ENCODE measurements around the gene ZCCHC24.
"Not testable (repeated sequence)": the region's sequence is repeated elsewhere in the genome, so short reads cannot be mapped to it uniquely, and the experiment has no call there.

ZCCHC24 gene

GRCh38 chr10:79452174-79452611 lies 6.8 kb upstream of the ZCCHC24 start:
- DNase-seq (ENCODE audit: insufficient read length, low spot score) (no peak), FAIRE-seq (no peak)
- TF ChIP-seq, protein P1, sequence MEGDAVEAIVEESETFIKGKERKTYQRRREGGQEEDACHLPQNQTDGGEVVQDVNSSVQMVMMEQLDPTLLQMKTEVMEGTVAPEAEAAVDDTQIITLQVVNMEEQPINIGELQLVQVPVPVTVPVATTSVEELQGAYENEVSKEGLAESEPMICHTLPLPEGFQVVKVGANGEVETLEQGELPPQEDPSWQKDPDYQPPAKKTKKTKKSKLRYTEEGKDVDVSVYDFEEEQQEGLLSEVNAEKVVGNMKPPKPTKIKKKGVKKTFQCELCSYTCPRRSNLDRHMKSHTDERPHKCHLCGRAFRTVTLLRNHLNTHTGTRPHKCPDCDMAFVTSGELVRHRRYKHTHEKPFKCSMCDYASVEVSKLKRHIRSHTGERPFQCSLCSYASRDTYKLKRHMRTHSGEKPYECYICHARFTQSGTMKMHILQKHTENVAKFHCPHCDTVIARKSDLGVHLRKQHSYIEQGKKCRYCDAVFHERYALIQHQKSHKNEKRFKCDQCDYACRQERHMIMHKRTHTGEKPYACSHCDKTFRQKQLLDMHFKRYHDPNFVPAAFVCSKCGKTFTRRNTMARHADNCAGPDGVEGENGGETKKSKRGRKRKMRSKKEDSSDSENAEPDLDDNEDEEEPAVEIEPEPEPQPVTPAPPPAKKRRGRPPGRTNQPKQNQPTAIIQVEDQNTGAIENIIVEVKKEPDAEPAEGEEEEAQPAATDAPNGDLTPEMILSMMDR (IDR thresholded peaks at IDR 0.05; ENCODE audit: insufficient read depth, missing control alignments): no peak

DNA sequence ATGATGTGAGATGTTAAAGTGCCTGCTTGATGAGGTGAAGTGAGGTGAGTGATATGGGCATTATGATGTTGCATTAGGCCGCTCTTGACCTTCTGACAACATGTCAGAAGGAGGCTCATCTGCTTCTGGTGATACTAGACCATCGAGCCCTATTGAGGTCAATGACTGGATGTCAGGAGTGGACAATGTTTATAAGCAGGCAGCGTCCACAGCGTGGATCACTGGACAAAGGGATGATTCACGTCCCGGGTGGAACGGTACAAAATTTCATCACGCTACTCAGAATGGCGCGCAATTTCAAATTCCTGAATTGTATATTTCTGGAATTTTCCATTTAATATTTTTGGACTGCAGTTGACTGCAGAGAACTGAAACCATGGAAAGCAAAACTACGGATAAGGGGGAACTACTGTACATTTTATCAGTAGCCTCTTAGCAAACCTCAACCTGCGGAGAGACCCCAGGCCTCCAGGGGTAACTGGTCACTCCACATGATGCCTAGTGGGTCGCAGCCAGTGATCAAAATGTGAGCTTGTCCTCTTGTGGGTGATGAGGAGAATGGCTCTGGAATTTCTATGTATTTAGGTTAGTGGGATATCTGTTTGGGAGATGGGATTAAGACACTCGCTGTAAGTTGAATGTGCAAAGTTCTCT lies 5.7 kb upstream of the ZCCHC24 start:
- TF ChIP-seq, protein P1 (IDR thresholded peaks at IDR 0.05; ENCODE audit: insufficient read depth, missing control alignments): no peak
- DNase-seq (ENCODE audit: insufficient read length, low spot score) (no peak), FAIRE-seq (no peak)

DNA sequence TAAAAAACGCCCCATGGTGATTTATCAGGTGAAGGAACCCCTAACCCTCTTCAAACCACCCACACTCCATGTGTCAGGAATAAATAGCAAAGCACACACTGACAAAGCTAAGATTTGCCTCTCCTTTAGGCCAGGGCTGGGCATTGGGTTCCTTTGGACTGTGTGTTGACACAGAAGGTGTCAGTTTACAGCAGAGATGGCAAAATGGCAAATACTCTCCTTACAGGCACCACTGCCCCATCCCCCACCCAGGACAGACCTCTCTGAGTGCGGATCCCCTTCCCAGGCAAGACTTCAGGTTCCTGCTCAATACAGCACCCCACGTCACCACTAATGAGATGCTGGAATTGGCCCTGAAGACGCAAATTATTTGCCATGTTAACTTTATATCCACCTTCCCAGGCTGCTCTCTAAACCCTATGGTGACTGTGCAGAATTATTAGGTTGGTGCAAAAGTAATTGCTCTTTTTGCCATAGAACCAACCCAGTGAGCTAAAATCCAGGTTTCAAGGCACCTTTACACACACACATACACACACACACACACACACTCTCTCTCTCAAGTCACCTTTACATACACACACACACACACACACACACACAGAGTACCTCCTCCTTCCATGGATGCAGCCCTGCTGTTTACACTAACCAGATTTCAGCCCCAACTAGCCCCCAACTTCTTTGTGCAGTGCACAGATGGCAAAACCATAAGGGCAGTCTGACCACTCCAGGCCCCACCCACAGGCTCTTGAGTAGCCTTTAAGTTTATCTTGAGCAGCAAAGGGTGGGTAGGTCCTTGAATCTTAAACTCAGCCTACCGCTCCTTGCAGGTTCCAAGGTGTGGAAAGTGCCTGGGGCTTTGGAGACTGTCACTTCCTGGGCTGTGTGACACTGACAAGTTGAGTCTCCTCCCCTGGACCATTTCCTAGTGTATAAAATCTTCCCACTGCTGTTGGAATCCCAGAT lies 4.0 kb upstream of the ZCCHC24 start:
- DNase-seq (ENCODE audit: insufficient read length, low spot score) (no peak), FAIRE-seq (no peak)
- TF ChIP-seq, protein P1 (IDR thresholded peaks at IDR 0.05; ENCODE audit: insufficient read depth, missing control alignments): no peak

GRCh38 chr10:79448732-79449049 lies 3.3 kb upstream of the ZCCHC24 start:
- DNase-seq (ENCODE audit: insufficient read length, low spot score) (no peak), FAIRE-seq (no peak)
- TF ChIP-seq, protein P1 (IDR thresholded peaks at IDR 0.05; ENCODE audit: insufficient read depth, missing control alignments): no peak

- DNase-seq (ENCODE audit: insufficient read length, low spot score) (no peak), FAIRE-seq (no peak)
- TF ChIP-seq, protein P1 (IDR thresholded peaks at IDR 0.05; ENCODE audit: insufficient read depth, missing control alignments): no peak
These were observed 2.7 kb upstream of the ZCCHC24 start for GRCh38 chr10:79447911-79448731.

DNA sequence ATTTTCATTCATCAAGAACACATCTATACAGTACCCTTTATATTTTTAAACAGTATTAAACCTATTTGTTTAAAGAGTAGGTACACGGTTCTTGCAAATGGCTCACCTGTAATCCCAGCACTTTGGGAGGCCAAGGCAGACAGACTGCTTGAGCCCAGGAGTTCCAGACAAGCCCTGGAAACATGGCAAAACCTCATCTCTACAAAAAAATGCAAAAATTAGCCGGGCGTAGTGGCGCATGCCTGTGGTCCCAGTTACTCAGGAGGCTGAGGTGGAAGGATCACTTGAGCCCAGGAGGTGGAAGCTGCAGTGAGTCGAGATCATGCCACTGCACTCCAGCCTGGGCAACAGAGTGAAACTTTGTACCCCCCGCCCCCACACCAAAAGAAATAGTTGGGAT lies 1.8 kb upstream of the ZCCHC24 start:
- DNase-seq (ENCODE audit: insufficient read length, low spot score); FAIRE-seq: not testable (repeated sequence)

DNA sequence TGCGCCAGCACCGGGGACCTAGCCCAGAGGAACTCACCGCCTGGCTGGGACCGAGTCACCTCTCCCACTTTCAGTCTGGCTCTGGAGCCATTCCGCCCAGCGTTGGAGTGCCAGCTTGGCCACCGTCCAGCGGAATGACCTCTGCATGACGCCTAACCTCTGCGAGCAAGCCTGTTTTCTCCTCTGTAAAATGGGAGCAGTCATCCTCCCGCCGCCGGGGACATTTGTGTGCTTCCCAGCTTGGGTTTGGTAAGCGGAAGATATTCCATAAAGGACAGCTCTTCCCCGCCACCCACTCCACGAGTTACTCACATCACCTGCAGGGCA lies 1.3 kb upstream of the ZCCHC24 start:
- no peak for FAIRE-seq

More for the DNA sequence above, 1.3 kb upstream of the ZCCHC24 start:
- no peak for DNase-seq (ENCODE audit: insufficient read length, low spot score)
- TF ChIP-seq, protein P1 (IDR thresholded peaks at IDR 0.05; ENCODE audit: insufficient read depth, missing control alignments): no peak

Data from D721Med (cell line).